ENCODE data around the gene LPAR1.

GRCh38 chr9:110923601-110924000 is 114.7 kb downstream of the LPAR1 start:
- no peak for TF ChIP-seq CTCF (conservative IDR thresholded peaks at IDR 0.05 in 1 of 2, IDR thresholded peaks at IDR 0.05 in 1 of 2; ENCODE audit: extremely low read depth in 1 of 2, insufficient read depth in 1 of 2, low read depth in 1 of 2, low read length in 2 of 2)
- no peak for TF ChIP-seq EZH2 (IDR thresholded peaks at IDR 0.05; ENCODE audit: borderline replicate concordance, low read length)

All from mammary epithelial cell (primary cell).